Fibroblast of lung (primary cell): ENCODE results near the gene ZC3H12D. TPM values are rescaled to one million over a fixed set of nuclear protein-coding genes. Genes with fewer than 3 reads are reported as not detected.

Experiments used
- DNase-seq, 2 donors: peaks; one replicate each; pipeline versions ENCODE4 v3.0.0 to v3.0.0-alpha.2; 2010; ENCODE audit warnings: low read depth in 2 of 2
- H2AFZ ChIP-seq: 2 replicates; pipeline ENCODE4 v1.5.1; 2012; ENCODE audit warnings: low read length, control low read depth, inconsistent platforms
- H3K27ac ChIP-seq: 2 replicates; pipeline ENCODE4 v1.5.1; 2011; ENCODE audit warnings: low read length, control low read depth; ENCODE audit not compliant: insufficient read depth
- H3K27me3 ChIP-seq: 2 replicates; pipeline ENCODE4 v1.5.1; 2011; ENCODE audit warnings: mild to moderate bottlenecking, low read length; ENCODE audit not compliant: control insufficient read depth, insufficient read depth
- H3K36me3 ChIP-seq: 2 replicates; pipeline ENCODE4 v1.5.1; 2011; ENCODE audit warnings: low read length; ENCODE audit not compliant: control insufficient read depth, insufficient read depth
- H3K4me1 ChIP-seq: 2 replicates; pipeline ENCODE4 v1.5.1; 2011; ENCODE audit warnings: low read length; ENCODE audit not compliant: control insufficient read depth, insufficient read depth; ENCODE audit errors: extremely low read depth
- H3K4me2 ChIP-seq: 2 replicates; pipeline ENCODE4 v1.5.1; 2011; ENCODE audit warnings: low read length, control low read depth; ENCODE audit not compliant: insufficient read depth; ENCODE audit errors: extremely low read depth
- H3K4me3 ChIP-seq, 4 experiments: fragments of 200-600 bp in 1 of 4; sonication (generic) in 1 of 4; replicated peaks in 1 of 4; 2 replicates each; pipeline ENCODE4 v1.5.1; 2011 to 2016; ENCODE audit warnings: low read length in 4 of 4, low read depth in 3 of 4, mild to moderate bottlenecking in 3 of 4, control low read depth in 2 of 4, inconsistent platforms in 1 of 4, mixed read lengths in 1 of 4; ENCODE audit not compliant: insufficient read depth in 1 of 4; ENCODE audit errors: control extremely low read depth in 1 of 4
- H3K79me2 ChIP-seq: 2 replicates; pipeline ENCODE4 v1.5.1; 2012; ENCODE audit warnings: mild to moderate bottlenecking, low read length, inconsistent platforms; ENCODE audit not compliant: control insufficient read depth, insufficient read depth
- H3K9ac ChIP-seq: 2 replicates; pipeline ENCODE4 v1.5.1; 2011; ENCODE audit warnings: mild to moderate bottlenecking, low read length, control low read depth; ENCODE audit not compliant: insufficient read depth
- H3K9me3 ChIP-seq: 2 replicates; pipeline ENCODE4 v1.5.1; 2012; ENCODE audit warnings: low read depth, low read length; ENCODE audit not compliant: control insufficient read depth, insufficient read depth
- H4K20me1 ChIP-seq: 2 replicates; pipeline ENCODE4 v1.5.1; 2011; ENCODE audit warnings: low read length; ENCODE audit not compliant: control insufficient read depth, insufficient read depth; ENCODE audit errors: extremely low read depth
- CTCF ChIP-seq, 2 donors: IDR thresholded peaks in 1 of 2; conservative IDR thresholded peaks in 1 of 2; 1 replicate in 1 of 2; 2 replicates in 1 of 2; pipeline ENCODE4 v1.5.1; 2011 to 2012; ENCODE audit warnings: low read length in 2 of 2, control low read depth in 1 of 2, inconsistent platforms in 1 of 2, low read depth in 1 of 2, mild to moderate bottlenecking in 1 of 2
- EZH2 ChIP-seq: IDR thresholded peaks from 2 replicates; pipeline ENCODE4 v1.5.1; 2012; ENCODE audit warnings: low read length, control low read depth, mild to moderate bottlenecking; ENCODE audit errors: missing control alignments
- polyA plus RNA-seq, 2 donors: library from polyadenylated mRNA; depleted of rRNA in 1 of 2; stranded (reverse) in 1 of 2; unstranded in 1 of 2; fragments of >200 nt; gene quantifications; 2 replicates each; pipeline ENCODE4 v1.2.1, GENCODE V29; 2011 to 2012; ENCODE audit warnings: missing spikeins in 1 of 2
- total RNA-seq: library from RNA; depleted of rRNA; stranded (reverse); fragments of >200 nt; gene quantifications from 2 replicates; pipeline ENCODE4 v1.2.1, GENCODE V29; 2014

The ZC3H12D gene
- total and polyA plus RNA-seq, 2 donors (not counting 1 experiment from before 2014, with no cell fraction given): 0.01 to 0.17 TPM

GRCh38 chr6:149471801-149472200 lies 13.0 kb downstream of the ZC3H12D start:
- DNase-seq: no peak

GRCh38 chr6:149470948-149471347 lies 13.9 kb downstream of the ZC3H12D start:
- H3K9me3 ChIP-seq: no peaks in the 10 kb centered on the region
- no peak overlapping the region for H3K4me2 ChIP-seq
- no peak overlapping the region for H3K27ac ChIP-seq
- no peaks in the 10 kb centered on the region for H3K36me3 ChIP-seq
- no peak for TF ChIP-seq CTCF (conservative IDR thresholded peaks at IDR 0.05 in 1 of 2, IDR thresholded peaks at IDR 0.05 in 1 of 2; ENCODE audit: low read depth in 1 of 2, low read length in 2 of 2)
- no peak for TF ChIP-seq EZH2
- H3K4me3 ChIP-seq: no peak overlapping the region
- no peak for DNase-seq
- no peak overlapping the region for H2AFZ ChIP-seq
- H3K27me3 ChIP-seq: peaks cover 7% of the 10 kb centered on the region
- H3K9ac ChIP-seq: no peak overlapping the region
- no peaks in the 10 kb centered on the region for H3K79me2 ChIP-seq
- H4K20me1 ChIP-seq: no peaks in the 10 kb centered on the region
- no peaks in the 10 kb centered on the region for H3K4me1 ChIP-seq

More at GRCh38 chr6:149471801-149472200, 13.0 kb downstream of the ZC3H12D start:
- Histone ChIP-seq H3K4me1 (no peaks in the 10 kb centered on the region), H3K79me2 (no peaks in the 10 kb centered on the region), H3K27me3 (peaks cover 3% of the 10 kb centered on the region), H2AFZ (no peak overlapping the region), H3K27ac (no peak overlapping the region), H3K9me3 (no peaks in the 10 kb centered on the region), H3K4me3 (no peak overlapping the region), H4K20me1 (no peaks in the 10 kb centered on the region), H3K9ac (no peak overlapping the region), H3K4me2 (no peak overlapping the region), H3K36me3 (no peaks in the 10 kb centered on the region)
- TF ChIP-seq CTCF (conservative IDR thresholded peaks at IDR 0.05 in 1 of 2, IDR thresholded peaks at IDR 0.05 in 1 of 2; ENCODE audit: low read depth in 1 of 2, low read length in 2 of 2): no peak

- DNase-seq: no peak
- Histone ChIP-seq H3K36me3 (no peaks in the 10 kb centered on the region), H2AFZ (no peak overlapping the region), H3K9ac (no peak overlapping the region), H3K27ac (no peak overlapping the region), H3K4me1 (no peaks in the 10 kb centered on the region), H4K20me1 (no peaks in the 10 kb centered on the region), H3K4me2 (no peak overlapping the region), H3K9me3 (no peaks in the 10 kb centered on the region), H3K4me3 (no peak overlapping the region), H3K79me2 (no peaks in the 10 kb centered on the region), H3K27me3 (peaks cover 9% of the 10 kb centered on the region)
- TF ChIP-seq CTCF (conservative IDR thresholded peaks at IDR 0.05 in 1 of 2, IDR thresholded peaks at IDR 0.05 in 1 of 2; ENCODE audit: low read depth in 1 of 2, low read length in 2 of 2) (no peak), EZH2 (no peak)
These were observed 16.6 kb downstream of the ZC3H12D start for GRCh38 chr6:149468179-149468578.
